Cardiac fibroblast (primary cell): ENCODE results near the gene TTLL12.

Experiments
- DNase-seq, 2 donors: peaks; one replicate each; pipeline versions ENCODE4 v3.0.0 to v3.0.0-alpha.2; 2010; ENCODE audit warnings: low read depth in 2 of 2
- H3K4me3 ChIP-seq, 2 donors: replicated peaks in 1 of 2; 1 replicate in 1 of 2; 2 replicates in 1 of 2; pipeline ENCODE4 v1.5.1; 2011; ENCODE audit warnings: low read depth in 2 of 2, low read length in 2 of 2, mild to moderate bottlenecking in 2 of 2, moderate library complexity in 1 of 2
- CTCF ChIP-seq: IDR thresholded peaks from one replicate; pipeline ENCODE4 v1.5.1; 2011; ENCODE audit warnings: low read depth, mild to moderate bottlenecking, low read length, inconsistent platforms

Gene TTLL12

GRCh38 chr22:43131773-43132501, 55.0 kb downstream of the TTLL12 start:
- TF ChIP-seq CTCF = no peak
- H3K4me3 ChIP-seq = no peak overlapping the region
- no peak for DNase-seq

GRCh38 chr22:43129426-43130425, 57.2 kb downstream of the TTLL12 start:
- no peak overlapping the region for H3K4me3 ChIP-seq
- no peak for DNase-seq
- TF ChIP-seq CTCF = no peak

- no peak overlapping the region for H3K4me3 ChIP-seq
- no peak for TF ChIP-seq CTCF
- DNase-seq = no peak
Observed at GRCh38 chr22:43128928-43129424, 58.0 kb downstream of the TTLL12 start.

- TF ChIP-seq CTCF = no peak
- DNase-seq = no peak
- H3K4me3 ChIP-seq = no peak overlapping the region
Observed at GRCh38 chr22:43128116-43128515, 58.8 kb downstream of the TTLL12 start.

- no peak overlapping the region for H3K4me3 ChIP-seq
- no peak for DNase-seq
- TF ChIP-seq CTCF = no peak
Observed at GRCh38 chr22:43127166-43127908, 59.6 kb downstream of the TTLL12 start.

- H3K4me3 ChIP-seq = no peak overlapping the region
- peak; percentile 64 to 85 for DNase-seq
- no peak for TF ChIP-seq CTCF
Observed at GRCh38 chr22:43126501-43127165, 60.3 kb downstream of the TTLL12 start.
